Activated effector memory CD4-positive, alpha-beta T cell treated with anti-CD3 and anti-CD28 coated beads, Interleukin-2, amount 50 U/mL, for 16 hours (primary cell): ENCODE measurements around the gene LMO1.

Source experiments
- DNase-seq: peaks from one replicate; pipeline ENCODE4 v3.0.0-alpha.2; 2020

The LMO1 gene

DNA sequence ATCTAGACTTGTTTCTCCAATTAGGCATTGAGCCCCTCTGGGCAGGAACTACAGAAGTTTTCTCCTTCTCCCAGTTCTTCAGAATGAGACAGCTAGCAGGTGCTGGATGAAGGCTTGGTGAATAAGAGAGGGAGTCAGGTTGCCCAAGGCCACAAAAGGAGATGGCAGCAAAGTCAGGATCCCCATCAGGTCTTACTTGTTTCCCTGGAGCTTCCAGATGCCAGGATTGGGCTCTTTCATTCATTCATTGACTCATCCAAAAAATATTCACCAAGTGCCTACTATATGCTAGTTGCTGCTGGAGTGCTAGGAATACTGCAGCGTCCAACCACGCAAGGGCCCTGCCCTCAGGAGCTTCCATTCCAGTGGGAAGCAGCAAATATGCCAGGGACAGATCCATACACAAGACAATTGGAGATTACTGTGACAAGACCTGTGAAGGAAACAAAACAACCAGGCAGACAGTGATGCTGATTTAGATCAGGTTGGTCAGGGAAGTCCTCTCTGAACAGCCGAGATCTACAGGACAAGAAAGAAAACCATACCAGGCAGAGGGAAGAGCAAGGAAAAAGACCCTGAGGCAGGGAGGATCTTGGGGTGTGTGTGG lies 24.6 kb upstream of the LMO1 start:
- DNase-seq = no peak

DNA sequence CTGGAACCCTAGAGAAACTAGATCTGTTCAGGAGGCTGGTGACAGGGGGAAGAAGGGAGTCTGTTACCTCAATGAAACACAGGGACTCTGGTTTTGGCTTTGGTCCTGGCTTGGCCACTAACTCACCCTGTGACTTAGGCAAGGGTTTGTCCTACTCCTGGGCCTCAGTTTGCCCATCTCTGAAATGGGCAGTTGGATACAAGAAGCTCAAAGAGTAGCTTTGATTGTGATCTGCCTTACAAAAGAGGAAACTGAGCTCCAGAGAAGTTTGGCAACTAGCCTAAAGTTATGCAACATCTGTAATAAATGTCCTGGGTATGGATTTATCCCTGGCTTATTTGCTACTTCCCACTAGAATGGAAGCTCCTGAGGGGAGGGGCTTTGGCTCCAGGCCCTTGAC lies 24.0 kb upstream of the LMO1 start:
- no peak for DNase-seq

GRCh38 chr11:8287297-8287696 lies 23.6 kb upstream of the LMO1 start:
- no peak for DNase-seq

DNA sequence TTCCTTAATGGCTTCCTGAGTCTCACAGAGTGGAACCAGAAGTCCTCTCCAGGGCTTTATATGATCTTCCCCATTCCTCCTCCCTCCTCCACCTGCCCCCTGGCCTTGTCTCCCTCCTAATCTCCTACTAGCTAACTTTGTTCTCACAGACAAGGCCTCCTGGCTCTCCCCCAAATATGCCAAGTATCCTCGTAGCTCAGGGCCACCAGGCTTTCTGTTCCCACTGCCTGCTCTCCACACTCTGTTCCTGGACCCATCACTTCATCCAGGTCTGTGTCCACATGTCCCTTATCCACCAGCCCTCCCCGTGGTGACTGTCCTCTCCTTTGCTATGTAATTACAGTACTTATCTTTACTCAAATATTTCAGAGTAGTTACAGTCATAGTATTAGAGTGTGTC lies 23.2 kb upstream of the LMO1 start:
- DNase-seq = no peak

- DNase-seq = peak; percentile 39
These were observed 22.1 kb upstream of the LMO1 start for GRCh38 chr11:8285796-8286195.

DNA sequence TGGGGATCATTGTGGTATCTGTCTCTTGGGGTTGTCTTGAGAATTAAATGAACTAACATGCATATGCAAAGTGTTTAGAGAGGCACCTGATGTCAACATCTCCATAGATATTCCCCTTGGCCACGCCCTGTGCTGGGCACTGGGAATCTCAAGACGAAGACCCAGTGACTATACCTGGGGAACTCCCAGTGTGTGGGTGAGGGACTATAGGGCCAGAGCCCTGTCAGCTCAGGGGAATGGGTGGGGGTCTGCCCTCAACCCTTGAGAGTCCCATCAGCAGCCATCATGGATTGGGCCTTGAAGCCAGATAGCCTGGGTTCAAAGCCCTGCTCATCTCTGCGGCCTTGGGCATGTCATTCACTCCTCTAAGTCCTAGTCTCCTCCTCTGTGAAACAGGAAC lies 21.6 kb upstream of the LMO1 start:
- DNase-seq = peak; percentile 46

DNA sequence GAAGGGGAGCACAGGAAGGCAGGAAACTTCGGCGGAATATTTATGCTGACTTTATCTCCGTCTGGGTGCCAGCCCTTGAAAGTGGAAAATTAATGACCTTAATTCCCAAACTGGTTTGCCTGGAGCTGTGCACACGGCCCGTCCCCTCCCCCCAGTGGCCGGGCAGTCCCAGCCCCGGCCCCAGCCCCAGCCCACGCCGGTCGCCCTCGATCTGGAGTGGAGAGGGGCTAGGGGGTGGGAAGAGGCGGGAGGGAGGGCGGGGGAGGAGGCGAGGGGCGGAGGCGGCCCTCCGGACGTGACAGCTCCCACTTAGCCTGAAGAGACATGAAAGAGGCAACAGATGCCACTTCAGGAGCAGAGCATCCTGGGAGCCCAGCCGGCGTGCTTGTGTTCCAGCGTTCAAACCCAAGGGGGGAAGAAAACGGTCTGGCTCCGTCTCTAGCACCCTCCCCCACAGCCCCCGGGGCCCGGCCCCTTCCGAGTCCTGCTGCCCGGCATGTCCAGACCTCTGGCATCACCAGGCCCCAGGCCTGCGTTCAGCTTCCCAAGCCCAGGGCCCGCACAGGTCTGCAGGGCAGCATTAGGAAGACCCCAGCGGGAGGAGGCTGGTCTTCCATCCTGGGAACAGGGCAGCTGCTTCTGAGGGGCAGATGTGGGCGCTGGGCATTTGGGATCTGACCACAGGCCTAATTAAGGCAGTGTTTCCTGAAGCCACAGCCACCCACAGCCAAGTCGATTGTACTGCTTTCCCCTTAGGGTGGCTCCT lies 20.0 kb upstream of the LMO1 start:
- peak; percentile 52 for DNase-seq

DNA sequence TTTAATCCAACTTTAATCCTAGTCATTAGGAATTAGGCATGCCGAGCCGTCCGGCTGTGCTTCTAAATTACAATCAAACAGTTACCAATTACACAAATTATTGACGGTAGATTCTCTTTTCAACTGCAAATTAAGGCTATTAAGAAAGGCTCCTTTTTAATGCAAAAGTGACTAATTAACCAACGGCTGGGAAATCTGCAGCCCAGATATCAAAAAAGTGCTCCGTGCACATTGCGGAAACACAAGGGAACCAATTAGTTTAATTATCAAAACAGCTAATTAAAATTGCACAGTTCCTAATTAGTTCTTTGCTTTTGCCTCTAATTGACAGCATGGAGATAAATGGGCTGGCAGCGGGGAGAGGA lies 19.4 kb upstream of the LMO1 start:
- no peak for DNase-seq

DNA sequence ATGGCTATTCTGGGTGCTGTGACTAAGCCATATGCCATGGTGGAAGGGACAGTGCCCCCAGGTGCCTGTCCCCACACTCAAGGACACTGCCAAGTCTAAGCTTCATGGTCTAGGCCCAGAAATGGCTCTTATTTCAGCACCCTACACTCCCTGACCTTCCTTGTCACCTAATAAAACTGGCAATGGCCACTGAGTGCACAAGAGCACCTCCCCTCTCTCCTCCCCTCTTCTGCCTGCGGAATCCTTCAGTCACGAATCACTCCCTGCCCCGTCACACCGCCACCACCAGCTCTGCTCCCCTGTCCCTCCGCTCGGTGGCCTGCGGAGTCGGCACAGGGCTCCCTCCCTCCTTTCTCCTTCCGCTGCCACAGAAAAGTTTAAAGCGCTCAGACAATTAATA lies 19.0 kb upstream of the LMO1 start:
- DNase-seq = no peak

- no peak for DNase-seq
These were observed 17.6 kb upstream of the LMO1 start for GRCh38 chr11:8281266-8281665.

GRCh38 chr11:8277691-8278090 lies 14.0 kb upstream of the LMO1 start:
- DNase-seq = peak; percentile 37

DNA sequence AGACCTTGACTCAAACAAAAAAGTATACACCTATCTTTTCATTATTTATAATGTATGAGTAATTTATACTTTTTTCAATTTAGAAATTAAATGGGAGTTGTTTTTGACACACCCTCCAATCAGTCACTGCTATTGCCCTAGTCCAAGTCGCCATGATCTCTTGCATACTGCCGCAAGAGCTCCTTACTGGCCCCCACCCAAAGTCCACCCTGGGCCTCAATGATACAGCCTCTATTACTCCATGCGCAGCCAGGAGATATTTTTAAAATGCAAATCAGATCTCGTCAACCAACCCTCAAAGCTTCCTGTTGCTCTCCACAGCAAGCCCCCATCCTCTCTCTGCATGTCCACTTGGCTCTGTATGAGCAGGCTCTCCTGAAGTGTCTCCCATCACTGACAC lies 12.8 kb upstream of the LMO1 start:
- no peak for DNase-seq

- DNase-seq = no peak
These were observed 9.6 kb upstream of the LMO1 start for GRCh38 chr11:8273287-8273686.

DNA sequence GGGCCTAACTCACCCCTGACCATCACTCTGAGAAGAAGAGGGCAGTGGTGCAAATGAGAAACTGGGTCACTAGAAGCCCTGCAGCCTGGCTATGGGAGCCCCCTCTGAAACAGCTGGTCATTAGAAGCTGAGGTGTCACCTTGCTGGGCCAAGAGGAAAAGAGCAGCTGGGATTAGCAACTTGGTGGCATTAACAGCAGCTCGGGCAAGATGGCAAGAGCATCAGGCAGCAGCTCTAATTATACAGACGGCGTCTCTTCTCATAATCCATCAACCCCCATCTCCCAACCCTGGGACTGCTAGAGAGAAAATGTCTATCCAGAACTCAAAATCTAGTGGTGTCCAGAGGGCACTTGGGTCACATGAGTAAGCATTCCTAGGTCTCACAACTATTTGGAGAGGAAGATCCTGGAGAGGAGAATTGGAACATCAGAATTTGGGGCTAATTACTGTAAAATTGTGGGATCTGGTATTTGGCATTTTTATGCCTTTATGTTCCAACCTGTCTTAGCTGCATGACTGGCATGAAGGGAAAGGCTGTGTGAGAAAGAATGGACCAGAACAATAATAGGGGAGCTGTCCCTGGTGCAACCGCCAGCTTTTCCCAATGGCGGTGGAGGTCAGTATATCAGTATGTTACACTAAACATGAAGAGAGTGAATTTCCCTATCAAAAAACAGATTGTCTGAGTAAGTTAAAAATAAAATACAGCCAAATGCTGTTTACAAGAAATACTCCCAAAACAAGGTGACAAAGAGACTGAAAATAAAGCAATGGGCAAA lies 7.6 kb upstream of the LMO1 start:
- DNase-seq = peak; percentile 22

- DNase-seq = no peak
These were observed 6.0 kb upstream of the LMO1 start for GRCh38 chr11:8269636-8270035.

DNA sequence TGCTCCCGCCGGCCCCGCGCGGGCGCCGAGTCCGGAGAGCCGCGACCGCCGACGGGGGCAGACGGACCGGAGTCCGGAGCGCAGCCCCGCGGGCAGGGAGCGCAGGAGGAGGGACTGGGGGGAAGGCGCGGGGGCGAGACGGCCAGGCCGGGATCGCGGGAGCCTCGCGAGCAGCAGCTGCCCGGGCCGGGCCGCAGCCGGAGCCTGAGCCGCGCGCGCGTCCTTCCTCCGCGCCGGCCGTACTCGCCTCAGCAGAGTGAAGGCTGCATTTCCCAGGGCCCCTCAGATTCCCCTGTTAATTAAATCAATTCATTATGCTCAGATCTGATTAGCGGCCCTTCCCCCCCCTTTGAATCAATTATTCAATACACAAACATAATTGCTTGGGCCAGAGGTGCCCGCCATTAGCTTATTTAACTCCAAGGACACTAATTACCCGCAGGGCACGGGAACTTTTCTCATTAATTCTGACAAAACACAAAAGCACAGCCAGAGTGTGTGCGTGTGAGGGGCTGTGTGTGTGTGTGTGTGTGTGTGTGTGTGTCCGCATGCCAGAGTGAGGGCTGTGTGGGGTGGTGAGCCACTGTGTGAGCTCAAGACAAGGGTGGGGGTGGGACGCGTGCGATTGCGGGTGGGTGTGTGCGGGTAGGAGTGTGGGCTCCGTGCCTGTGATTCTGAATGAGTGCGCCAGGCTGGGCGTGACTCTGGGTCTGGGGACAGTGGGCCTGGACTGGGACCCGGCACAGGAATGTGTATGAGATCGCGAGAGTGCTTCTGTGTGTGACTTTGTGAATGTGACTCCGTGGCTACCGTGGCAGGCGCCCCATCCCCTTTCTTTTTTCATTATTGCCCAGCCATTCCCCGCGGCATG lies 5.1 kb upstream of the LMO1 start:
- peak; percentile 54 for DNase-seq

- DNase-seq = peak; percentile 69
These were observed 4.3 kb upstream of the LMO1 start for GRCh38 chr11:8267831-8268529.

DNA sequence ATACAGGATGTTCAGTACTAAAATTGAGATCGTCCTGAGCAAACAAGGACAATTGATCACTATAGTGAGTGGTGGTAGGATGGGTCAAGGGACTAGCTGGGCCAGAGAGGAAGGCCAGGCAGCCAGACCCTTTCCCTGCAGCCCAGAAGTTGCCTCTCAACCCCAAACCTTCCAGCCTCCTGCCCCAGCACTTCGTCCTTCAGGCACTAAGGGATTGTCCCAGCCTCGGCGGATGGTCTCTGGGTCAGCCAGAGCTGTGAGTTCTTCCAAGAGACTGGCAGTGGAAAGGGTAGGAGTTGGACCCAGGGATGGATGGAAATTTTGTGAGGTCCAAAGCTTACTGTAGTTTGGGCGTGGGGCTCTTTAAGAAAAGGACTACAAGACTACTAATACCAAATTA lies 3.6 kb upstream of the LMO1 start:
- DNase-seq = peak; percentile 24

GRCh38 chr11:8266246-8267241 lies 2.9 kb upstream of the LMO1 start:
- peak; percentile 60 for DNase-seq

- peak; percentile 43 for DNase-seq
These were observed 2.1 kb upstream of the LMO1 start for GRCh38 chr11:8265681-8266241.
